Measurements from ENCODE around the gene PROSER2. TPM values are rescaled to one million over a fixed set of nuclear protein-coding genes. Genes with fewer than 3 reads are reported as not detected.

Gene PROSER2
- total and polyA plus RNA-seq, 2 donors from 2014 or later, result 8.1 to 48.2 TPM

GRCh38 chr10:11819027-11819426, 4.1 kb upstream of the PROSER2 start:
- intact Hi-C loops (cut with DNase I), result no loop called here

DNA sequence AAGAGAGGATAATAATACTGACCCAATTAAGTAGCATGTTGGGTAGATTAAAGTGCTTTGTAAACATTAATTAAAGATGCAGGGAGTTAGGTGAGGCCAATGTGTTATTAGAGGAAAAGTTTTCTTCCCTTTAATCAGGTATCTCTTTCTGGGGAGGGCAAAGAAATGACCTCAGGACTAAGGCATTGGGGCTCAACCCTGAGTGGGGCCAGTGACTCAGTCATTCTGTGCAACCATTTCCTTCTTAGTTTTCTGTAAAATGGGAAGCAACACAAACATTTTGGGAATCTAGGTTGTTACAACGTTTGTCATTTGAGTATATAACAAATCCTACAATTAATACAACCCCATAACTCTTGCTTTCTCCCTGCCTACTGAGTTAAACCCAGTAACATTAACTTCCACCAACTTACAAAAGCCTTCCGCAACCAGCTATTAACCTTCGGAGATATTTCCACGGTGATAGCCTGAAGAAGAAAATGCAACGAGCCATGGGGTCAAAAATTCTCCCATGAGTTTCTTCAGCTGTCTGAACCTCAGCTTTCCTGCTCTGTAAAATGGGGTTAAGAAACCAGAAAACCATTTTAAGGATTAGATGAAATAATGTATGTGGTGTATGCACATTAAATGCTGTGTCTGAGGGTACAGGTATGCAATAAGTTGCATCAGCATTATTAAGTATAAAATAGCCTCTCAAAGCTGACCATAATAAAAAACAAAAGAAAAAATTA, 965 bp upstream of the PROSER2 start:
- no peaks in the 10 kb centered on the region for H3K4me1 ChIP-seq (ENCODE audit: control insufficient read depth in 2 of 3, insufficient read depth in 2 of 3, low read depth in 1 of 3, low read length in 3 of 3)
- no peak overlapping the region for H3K9ac ChIP-seq (ENCODE audit: low read length in 3 of 3)
- no peak overlapping the region for H3K27ac ChIP-seq (ENCODE audit: low read depth in 2 of 2, low read length in 2 of 2)
- H3K27me3 ChIP-seq (ENCODE audit: control insufficient read depth, insufficient read depth, low read length), result no peaks in the 10 kb centered on the region
- DNase-seq (no peak), FAIRE-seq (no peak)
- intact Hi-C loops (cut with DNase I), result no loop called here
- TF ChIP-seq, protein P1, sequence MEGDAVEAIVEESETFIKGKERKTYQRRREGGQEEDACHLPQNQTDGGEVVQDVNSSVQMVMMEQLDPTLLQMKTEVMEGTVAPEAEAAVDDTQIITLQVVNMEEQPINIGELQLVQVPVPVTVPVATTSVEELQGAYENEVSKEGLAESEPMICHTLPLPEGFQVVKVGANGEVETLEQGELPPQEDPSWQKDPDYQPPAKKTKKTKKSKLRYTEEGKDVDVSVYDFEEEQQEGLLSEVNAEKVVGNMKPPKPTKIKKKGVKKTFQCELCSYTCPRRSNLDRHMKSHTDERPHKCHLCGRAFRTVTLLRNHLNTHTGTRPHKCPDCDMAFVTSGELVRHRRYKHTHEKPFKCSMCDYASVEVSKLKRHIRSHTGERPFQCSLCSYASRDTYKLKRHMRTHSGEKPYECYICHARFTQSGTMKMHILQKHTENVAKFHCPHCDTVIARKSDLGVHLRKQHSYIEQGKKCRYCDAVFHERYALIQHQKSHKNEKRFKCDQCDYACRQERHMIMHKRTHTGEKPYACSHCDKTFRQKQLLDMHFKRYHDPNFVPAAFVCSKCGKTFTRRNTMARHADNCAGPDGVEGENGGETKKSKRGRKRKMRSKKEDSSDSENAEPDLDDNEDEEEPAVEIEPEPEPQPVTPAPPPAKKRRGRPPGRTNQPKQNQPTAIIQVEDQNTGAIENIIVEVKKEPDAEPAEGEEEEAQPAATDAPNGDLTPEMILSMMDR (IDR thresholded peaks at IDR 0.05; ENCODE audit: borderline replicate concordance, extremely low read depth, insufficient read depth), result no peak
- no peak overlapping the region for H3K4me3 ChIP-seq (ENCODE audit: low read length in 3 of 3)
- no peaks in the 10 kb centered on the region for H3K9me3 ChIP-seq (ENCODE audit: control insufficient read depth in 2 of 3, insufficient read depth in 1 of 3, low read length in 3 of 3)
- H3K36me3 ChIP-seq (ENCODE audit: control insufficient read depth in 2 of 3, insufficient read depth in 3 of 3, low read length in 3 of 3), result no peaks in the 10 kb centered on the region

More at GRCh38 chr10:11819027-11819426, 4.1 kb upstream of the PROSER2 start:
- Histone ChIP-seq H3K36me3 (ENCODE audit: control insufficient read depth in 2 of 3, insufficient read depth in 3 of 3, low read length in 3 of 3) (no peaks in the 10 kb centered on the region), H3K4me1 (ENCODE audit: control insufficient read depth in 2 of 3, insufficient read depth in 2 of 3, low read depth in 1 of 3, low read length in 3 of 3) (no peaks in the 10 kb centered on the region), H3K9ac (ENCODE audit: low read length in 3 of 3) (no peak overlapping the region), H3K9me3 (ENCODE audit: control insufficient read depth in 2 of 3, insufficient read depth in 1 of 3, low read length in 3 of 3) (no peaks in the 10 kb centered on the region), H3K4me3 (ENCODE audit: low read length in 3 of 3) (no peak overlapping the region), H3K27me3 (ENCODE audit: control insufficient read depth, insufficient read depth, low read length) (no peaks in the 10 kb centered on the region), H3K27ac (ENCODE audit: low read depth in 2 of 2, low read length in 2 of 2) (no peak overlapping the region)
- TF ChIP-seq, protein P1 (IDR thresholded peaks at IDR 0.05; ENCODE audit: borderline replicate concordance, extremely low read depth, insufficient read depth), result no peak
- FAIRE-seq (no peak), DNase-seq (no peak)

- H3K4me1 ChIP-seq (ENCODE audit: control insufficient read depth in 2 of 3, insufficient read depth in 2 of 3, low read depth in 1 of 3, low read length in 3 of 3), result no peaks in the 10 kb centered on the region
- FAIRE-seq (no peak), DNase-seq (no peak)
- no peak overlapping the region for H3K27ac ChIP-seq (ENCODE audit: low read depth in 2 of 2, low read length in 2 of 2)
- no peaks in the 10 kb centered on the region for H3K27me3 ChIP-seq (ENCODE audit: control insufficient read depth, insufficient read depth, low read length)
- H3K9me3 ChIP-seq (ENCODE audit: control insufficient read depth in 2 of 3, insufficient read depth in 1 of 3, low read length in 3 of 3), result no peaks in the 10 kb centered on the region
- no peaks in the 10 kb centered on the region for H3K36me3 ChIP-seq (ENCODE audit: control insufficient read depth in 2 of 3, insufficient read depth in 3 of 3, low read length in 3 of 3)
- peak overlapping the region; percentile 9 to 61 (median 26) for H3K4me3 ChIP-seq (ENCODE audit: low read length in 3 of 3)
- no peak overlapping the region for H3K9ac ChIP-seq (ENCODE audit: low read length in 3 of 3)
- intact Hi-C loops (cut with DNase I), result no loop called here
- TF ChIP-seq, protein P1 (IDR thresholded peaks at IDR 0.05; ENCODE audit: borderline replicate concordance, extremely low read depth, insufficient read depth), result no peak
Measured at GRCh38 chr10:11822809-11823121, 391 bp upstream of the PROSER2 start.

DNA sequence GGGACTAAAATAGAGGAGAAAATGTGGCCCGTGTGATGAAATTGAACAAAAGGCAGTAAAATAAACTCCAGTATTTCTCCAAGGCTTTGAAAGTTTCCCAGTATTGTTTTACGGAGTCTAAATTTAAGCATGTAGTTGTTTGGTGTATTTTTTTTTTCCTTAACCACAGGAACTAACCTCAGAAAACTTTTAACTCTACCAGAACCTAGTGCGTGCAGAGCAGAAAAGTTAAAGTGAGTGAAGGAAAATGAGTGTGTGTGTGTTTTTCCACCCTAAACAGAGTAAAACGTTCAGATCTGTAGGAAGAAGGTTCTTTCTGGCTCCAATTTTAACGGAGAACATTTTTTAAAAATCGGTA, 812 bp downstream of the PROSER2 start:
- Histone ChIP-seq H3K9ac (ENCODE audit: low read length in 3 of 3) (peak overlapping the region in 2 of 3 donors; percentile 33 to 69), H3K27ac (ENCODE audit: low read depth in 2 of 2, low read length in 2 of 2) (peak overlapping the region; percentile 43 to 56), H3K36me3 (ENCODE audit: control insufficient read depth in 2 of 3, insufficient read depth in 3 of 3, low read length in 3 of 3) (no peaks in the 10 kb centered on the region), H3K4me1 (ENCODE audit: control insufficient read depth in 2 of 3, insufficient read depth in 2 of 3, low read depth in 1 of 3, low read length in 3 of 3) (no peaks in the 10 kb centered on the region), H3K4me3 (ENCODE audit: low read length in 3 of 3) (peak overlapping the region; percentile 47 to 61 (median 58)), H3K27me3 (ENCODE audit: control insufficient read depth, insufficient read depth, low read length) (no peaks in the 10 kb centered on the region), H3K9me3 (ENCODE audit: control insufficient read depth in 2 of 3, insufficient read depth in 1 of 3, low read length in 3 of 3) (no peaks in the 10 kb centered on the region)
- TF ChIP-seq, protein P1 (IDR thresholded peaks at IDR 0.05; ENCODE audit: borderline replicate concordance, extremely low read depth, insufficient read depth), result no peak
- peak in 2 of 5 donors; percentile 37 to 42 for DNase-seq
- no peak for FAIRE-seq
- intact Hi-C loops (cut with DNase I), result no loop called here

Measured in kidney (tissue), 14 donors.